ENCODE results near the gene L3MBTL3.

DNA sequence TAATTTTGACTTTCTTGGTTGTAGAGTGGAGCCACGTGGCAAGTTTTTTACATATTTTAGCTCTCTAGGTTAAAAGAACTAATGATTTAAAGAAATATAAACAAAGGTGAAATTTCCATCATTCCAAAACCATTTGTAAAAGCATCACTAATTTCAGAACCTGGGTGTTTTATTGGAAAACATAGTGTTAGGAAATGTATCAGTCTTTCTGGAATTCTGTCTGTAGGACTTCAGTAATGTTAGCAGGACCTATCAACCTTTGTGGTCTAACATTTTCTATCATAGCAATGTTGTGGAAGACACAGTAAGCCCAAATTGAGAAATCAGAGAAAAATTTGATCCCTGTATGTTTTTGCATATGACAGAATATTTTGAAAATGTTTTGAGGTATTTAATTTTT is 28.3 kb downstream of the L3MBTL3 start:
- TF ChIP-seq, protein P1, sequence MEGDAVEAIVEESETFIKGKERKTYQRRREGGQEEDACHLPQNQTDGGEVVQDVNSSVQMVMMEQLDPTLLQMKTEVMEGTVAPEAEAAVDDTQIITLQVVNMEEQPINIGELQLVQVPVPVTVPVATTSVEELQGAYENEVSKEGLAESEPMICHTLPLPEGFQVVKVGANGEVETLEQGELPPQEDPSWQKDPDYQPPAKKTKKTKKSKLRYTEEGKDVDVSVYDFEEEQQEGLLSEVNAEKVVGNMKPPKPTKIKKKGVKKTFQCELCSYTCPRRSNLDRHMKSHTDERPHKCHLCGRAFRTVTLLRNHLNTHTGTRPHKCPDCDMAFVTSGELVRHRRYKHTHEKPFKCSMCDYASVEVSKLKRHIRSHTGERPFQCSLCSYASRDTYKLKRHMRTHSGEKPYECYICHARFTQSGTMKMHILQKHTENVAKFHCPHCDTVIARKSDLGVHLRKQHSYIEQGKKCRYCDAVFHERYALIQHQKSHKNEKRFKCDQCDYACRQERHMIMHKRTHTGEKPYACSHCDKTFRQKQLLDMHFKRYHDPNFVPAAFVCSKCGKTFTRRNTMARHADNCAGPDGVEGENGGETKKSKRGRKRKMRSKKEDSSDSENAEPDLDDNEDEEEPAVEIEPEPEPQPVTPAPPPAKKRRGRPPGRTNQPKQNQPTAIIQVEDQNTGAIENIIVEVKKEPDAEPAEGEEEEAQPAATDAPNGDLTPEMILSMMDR (IDR thresholded peaks at IDR 0.05) = no peak
- TF ChIP-seq POLR2A (IDR thresholded peaks at IDR 0.05) (no peak), POLR2AphosphoS5 (IDR thresholded peaks at IDR 0.05) (no peak)

Data from prostate gland (tissue), 2 donors.